Measurements from ENCODE around the gene ARIH1. TPM values are rescaled to one million over a fixed set of nuclear protein-coding genes. Genes with fewer than 3 reads are reported as not detected.

ARIH1 gene
- total and polyA plus RNA-seq, 2 of the 8 experiments (the other 6 are each of a cell fraction or from before 2014, with no cell fraction given) = 32.7 to 179 TPM

- 33% methylated on average over 2 of the region's 2 CpGs; no CpG with 5 or more reads in 1 of the 2 experiments for WGBS, 2 experiments (ENCODE audit: extremely low coverage in 1 of 2, insufficient coverage in 1 of 2, insufficient read length in 1 of 2, insufficient replicate concordance in 2 of 2, low coverage in 1 of 2, low lambda C conversion rate in 2 of 2, missing lambda C conversion rate in 1 of 2)
- Histone ChIP-seq H4K5ac (ENCODE audit: insufficient read length, low read depth, low read length) (no peak overlapping the region), H3K4ac (replicated peaks; ENCODE audit: insufficient read length, low read depth, low read length) (no peak overlapping the region), H3K27ac (ENCODE audit: low read depth, low read length) (no peak overlapping the region), H2BK12ac (ENCODE audit: low read depth, low read length) (no peak overlapping the region), H2BK120ac (replicated peaks; ENCODE audit: low read depth, low read length) (no peak overlapping the region), H3K36me3 (ENCODE audit: control insufficient read depth in 2 of 4, insufficient read depth in 4 of 4, low read length in 3 of 4) (no peaks in the 10 kb centered on the region; a peak in 3 of 8 replicates), H2AFZ (ENCODE audit: low read length) (no peak overlapping the region), H3K27me3 (replicated peaks in 1 of 4; ENCODE audit: control insufficient read depth in 3 of 4, extremely low read depth in 1 of 4, insufficient read depth in 3 of 4, low read length in 3 of 4) (no peaks in the 10 kb centered on the region), H3K4me1 (replicated peaks in 1 of 4; ENCODE audit: control insufficient read depth in 3 of 4, insufficient read depth in 4 of 4, low read length in 3 of 4) (peaks cover 0 to 2% (median 0%) of the 10 kb centered on the region in 4 experiments; a peak in 1 of 7 replicates), H4K8ac (ENCODE audit: extremely low read depth, insufficient read depth, low read length) (no peak overlapping the region), H2BK5ac (ENCODE audit: low read depth, low read length) (no peak overlapping the region), H2BK15ac (ENCODE audit: low read length) (no peak overlapping the region), H3K9ac (replicated peaks in 1 of 4; ENCODE audit: extremely low read depth in 1 of 4, low read depth in 3 of 4, low read length in 3 of 4) (no peak overlapping the region), H4K91ac (replicated peaks; ENCODE audit: insufficient read length, low read length) (no peak overlapping the region), H3K79me2 (ENCODE audit: control insufficient read depth in 1 of 2, insufficient read depth in 2 of 2, low read length in 2 of 2) (peaks cover 31 to 100% of the 10 kb centered on the region in 2 experiments), H2AK5ac (ENCODE audit: low read depth, low read length) (no peak overlapping the region), H3K18ac (ENCODE audit: extremely low read depth, low read length) (no peak overlapping the region), H3K14ac (ENCODE audit: insufficient read length) (no peak overlapping the region), H2BK20ac (ENCODE audit: low read length) (no peak overlapping the region), H3K9me3 (ENCODE audit: insufficient read depth in 2 of 2, low read depth in 1 of 2, low read length in 1 of 2) (no peaks in the 10 kb centered on the region), H3K56ac (replicated peaks; ENCODE audit: insufficient read length, low read depth, low read length) (no peak overlapping the region), H3K4me3 (ENCODE audit: extremely low read depth in 1 of 4, insufficient read depth in 2 of 4, low read depth in 3 of 4, low read length in 4 of 4) (no peak overlapping the region), H3K79me1 (ENCODE audit: low read depth, low read length) (peaks cover 3% of the 10 kb centered on the region), H4K20me1 (replicated peaks in 1 of 2; ENCODE audit: control insufficient read depth in 1 of 2, insufficient read depth in 2 of 2, low read length in 2 of 2) (peaks cover 19 to 22% of the 10 kb centered on the region in 2 experiments), H3K23ac (ENCODE audit: insufficient read length) (no peak overlapping the region), H3K4me2 (ENCODE audit: insufficient read depth in 1 of 2, low read depth in 2 of 2, low read length in 2 of 2) (no peak overlapping the region), H3K23me2 (ENCODE audit: low read depth, low read length) (no peaks in the 10 kb centered on the region)
- POLR2A ChIA-PET (ENCODE audit: partially characterized antibody) = no interaction called here
- FAIRE-seq (no peak), DNase-seq (ENCODE audit: low read depth in 1 of 2, low spot score in 2 of 2) (no peak)
- CTCF ChIA-PET (ENCODE audit: partially characterized antibody) = interaction anchor here (0.6 to 2.3 kb wide), 2 partner anchors 13 to 91 kb away, joined by 3 to 6 read pairs; no protein-coding TSS in a partner anchor
- TF ChIP-seq ATF2 (IDR thresholded peaks at IDR 0.05; ENCODE audit: low read length) (no peak), SIX5 (IDR thresholded peaks at IDR 0.05; ENCODE audit: low read depth, low read length) (no peak), YY1 (IDR thresholded peaks at IDR 0.05; ENCODE audit: low read depth, low read length) (no peak), MAX (IDR thresholded peaks at IDR 0.05) (no peak), RFX5 (IDR thresholded peaks at IDR 0.05; ENCODE audit: borderline replicate concordance, low read depth, low read length) (no peak), TAF1 (IDR thresholded peaks at IDR 0.05; ENCODE audit: low read depth, low read length) (no peak), CTCF (IDR thresholded peaks at IDR 0.05; ENCODE audit: control extremely low read depth in 1 of 3, insufficient read depth in 1 of 3, low read depth in 1 of 3, low read length in 3 of 3) (no peak), SUZ12 (IDR thresholded peaks at IDR 0.05; ENCODE audit: low read length) (no peak), CBX8 (IDR thresholded peaks at IDR 0.05; ENCODE audit: borderline replicate concordance, low read depth, low read length) (no peak), CREB1 (IDR thresholded peaks at IDR 0.05) (no peak)
These were observed 17.6 kb downstream of the ARIH1 start for GRCh38 chr15:72491768-72492167.
